ENCODE data around the gene GTPBP4.
"Not testable (repeated sequence)": the region's sequence is repeated elsewhere in the genome, so short reads cannot be mapped to it uniquely, and the experiment has no call there.

The GTPBP4 gene

DNA sequence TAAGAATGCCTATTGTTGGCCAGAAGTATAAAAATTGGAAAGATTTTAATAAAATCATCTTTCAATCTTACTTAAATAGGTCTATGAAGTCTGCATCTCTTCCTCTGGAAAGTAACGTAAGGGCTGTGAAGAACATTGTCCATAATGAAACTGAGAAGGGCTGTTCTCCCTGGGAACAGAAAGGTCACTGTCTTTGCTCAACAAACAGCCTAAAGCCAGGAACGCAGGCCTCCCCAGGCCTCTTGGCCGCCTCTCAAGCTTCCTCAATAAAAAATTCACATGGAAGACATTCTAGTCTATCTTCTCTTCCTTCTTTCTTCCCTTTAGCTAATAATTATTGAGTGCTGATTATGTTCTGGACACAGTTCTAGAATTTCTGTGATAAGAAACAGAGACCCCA is 46.5 kb downstream of the GTPBP4 start:
- no peak for DNase-seq

- DNase-seq, result no peak
These were observed 47.0 kb downstream of the GTPBP4 start for GRCh38 chr10:1035201-1035600.

DNA sequence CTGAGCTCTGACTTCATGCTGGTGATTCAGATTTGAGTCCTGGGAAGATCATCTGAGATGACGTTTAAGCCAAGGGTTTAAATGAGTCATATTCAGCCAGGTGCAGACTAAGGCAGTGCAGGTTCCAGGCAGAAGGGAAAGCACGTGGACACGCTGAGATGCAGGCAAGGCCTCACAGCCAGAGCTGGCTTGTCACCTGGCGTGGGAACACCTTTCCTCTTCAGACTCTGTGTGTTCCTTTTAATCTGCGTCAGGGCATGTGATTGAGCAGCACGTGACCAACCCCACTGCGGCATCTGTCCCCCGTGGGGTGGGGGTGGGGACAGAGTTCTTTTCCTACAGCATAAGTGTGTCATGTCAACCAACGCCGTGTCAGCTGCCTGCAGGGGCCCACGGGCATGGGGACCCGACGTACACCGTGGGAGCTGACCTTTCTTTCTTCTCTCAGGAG is 48.1 kb downstream of the GTPBP4 start:
- no peak for DNase-seq

- DNase-seq, result no peak
These were observed 48.9 kb downstream of the GTPBP4 start for GRCh38 chr10:1037098-1037497.

DNA sequence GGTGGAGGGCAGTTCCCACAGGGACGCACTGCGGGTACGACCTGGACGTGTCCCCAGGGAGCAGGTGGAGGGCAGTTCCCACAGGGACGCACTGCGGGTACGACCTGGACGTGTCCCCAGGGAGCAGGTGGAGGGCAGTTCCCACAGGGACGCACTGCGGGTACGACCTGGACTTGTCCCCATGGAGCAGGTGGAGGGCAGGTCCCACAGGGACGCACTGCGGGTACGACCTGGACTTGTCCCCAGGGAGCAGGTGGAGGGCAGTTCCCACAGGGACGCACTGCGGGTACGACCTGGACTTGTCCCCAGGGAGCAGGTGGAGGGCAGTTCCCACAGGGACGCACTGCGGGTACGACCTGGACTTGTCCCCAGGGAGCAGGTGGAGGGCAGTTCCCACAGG is 50.5 kb downstream of the GTPBP4 start:
- DNase-seq, result not testable (repeated sequence)

GRCh38 chr10:1040133-1040532 is 51.9 kb downstream of the GTPBP4 start:
- no peak for DNase-seq

- DNase-seq, result no peak
These were observed 53.3 kb downstream of the GTPBP4 start for GRCh38 chr10:1041514-1041913.

- DNase-seq, result no peak
These were observed 55.3 kb downstream of the GTPBP4 start for GRCh38 chr10:1043532-1043995.

DNA sequence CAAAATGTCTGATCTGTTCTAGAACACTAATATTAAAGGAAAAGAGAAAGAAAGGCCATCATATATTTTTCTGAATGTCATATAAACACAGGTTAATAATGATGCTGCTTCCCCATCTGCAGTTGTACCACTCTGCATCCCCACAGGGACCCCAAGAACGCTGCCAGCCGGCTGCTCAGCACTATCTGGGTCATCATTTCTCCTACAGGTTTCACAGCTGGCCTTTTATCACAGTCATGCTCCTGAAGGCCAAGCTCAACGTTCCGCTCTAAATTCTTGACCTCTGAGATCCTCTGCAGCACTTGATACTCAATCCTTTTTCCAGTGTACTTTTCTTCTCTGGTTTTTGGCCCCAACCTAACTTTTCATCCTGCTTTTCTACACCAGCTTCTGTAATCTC is 55.9 kb downstream of the GTPBP4 start:
- DNase-seq, result no peak

- DNase-seq, result no peak
These were observed 56.7 kb downstream of the GTPBP4 start for GRCh38 chr10:1044964-1045363.

DNA sequence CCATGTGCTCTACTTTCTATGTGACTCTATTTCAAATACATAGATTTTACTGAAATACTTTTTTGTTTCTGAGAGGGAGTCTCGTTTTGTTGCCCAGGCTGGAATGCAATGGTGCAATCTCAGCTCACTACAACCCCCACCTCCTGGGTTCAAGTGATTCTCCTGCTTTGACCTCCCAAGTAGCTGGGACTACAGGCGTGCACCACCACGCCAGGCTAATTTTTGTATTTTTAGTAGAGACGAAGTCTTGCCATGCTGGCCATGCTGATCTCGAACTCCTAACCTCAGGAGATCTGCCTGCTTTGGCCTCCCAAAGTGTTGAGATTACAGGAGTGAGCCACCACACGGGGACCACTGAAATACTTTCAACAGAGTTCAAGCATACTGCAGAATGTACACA is 57.2 kb downstream of the GTPBP4 start:
- DNase-seq, result no peak

DNA sequence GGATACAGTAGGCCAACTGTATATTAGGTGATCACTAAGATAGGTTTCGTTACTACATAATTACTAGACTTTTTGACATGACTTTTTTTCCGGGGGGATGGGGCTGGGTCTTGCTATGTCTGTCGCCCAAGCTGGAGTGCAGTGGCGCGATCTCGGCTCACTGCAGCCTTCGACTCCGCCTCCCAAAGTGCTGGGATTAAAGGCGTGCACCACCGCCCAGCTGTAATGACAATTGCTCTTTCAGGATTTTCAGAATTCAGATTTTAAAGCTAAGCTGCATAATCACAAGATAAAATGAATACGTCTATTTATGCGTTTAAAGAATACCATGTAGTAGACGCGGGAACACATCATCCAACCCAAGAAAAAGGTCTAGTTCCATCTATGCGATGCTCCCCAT is 59.7 kb downstream of the GTPBP4 start:
- DNase-seq, result no peak

DNA sequence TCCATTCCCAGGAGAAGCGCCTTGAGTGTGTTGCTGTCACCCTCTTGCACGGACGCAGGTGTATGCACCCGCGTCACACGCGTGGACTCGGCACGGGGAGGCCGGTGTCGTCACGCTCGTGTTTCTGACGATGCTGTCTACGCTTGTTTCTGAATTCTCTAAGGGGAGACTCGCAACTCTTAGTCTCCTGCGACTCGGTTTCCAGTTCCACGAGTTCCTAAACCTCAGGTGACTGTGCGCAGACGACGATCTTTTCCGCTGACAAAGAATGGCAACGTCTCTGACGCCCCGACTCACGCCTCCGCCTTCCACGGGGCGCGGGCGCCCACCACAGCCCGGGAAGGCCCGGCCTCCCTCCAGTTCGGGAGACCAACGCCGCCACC is 60.1 kb downstream of the GTPBP4 start:
- DNase-seq, result no peak

GRCh38 chr10:1048732-1049424 is 60.6 kb downstream of the GTPBP4 start, which contains the start of gene IDI1:
IDI1 (minus strand) TSS chr10:1049119; CDS start chr10:1049003, 116 bp downstream.
- DNase-seq, result peak; percentile 91

DNA sequence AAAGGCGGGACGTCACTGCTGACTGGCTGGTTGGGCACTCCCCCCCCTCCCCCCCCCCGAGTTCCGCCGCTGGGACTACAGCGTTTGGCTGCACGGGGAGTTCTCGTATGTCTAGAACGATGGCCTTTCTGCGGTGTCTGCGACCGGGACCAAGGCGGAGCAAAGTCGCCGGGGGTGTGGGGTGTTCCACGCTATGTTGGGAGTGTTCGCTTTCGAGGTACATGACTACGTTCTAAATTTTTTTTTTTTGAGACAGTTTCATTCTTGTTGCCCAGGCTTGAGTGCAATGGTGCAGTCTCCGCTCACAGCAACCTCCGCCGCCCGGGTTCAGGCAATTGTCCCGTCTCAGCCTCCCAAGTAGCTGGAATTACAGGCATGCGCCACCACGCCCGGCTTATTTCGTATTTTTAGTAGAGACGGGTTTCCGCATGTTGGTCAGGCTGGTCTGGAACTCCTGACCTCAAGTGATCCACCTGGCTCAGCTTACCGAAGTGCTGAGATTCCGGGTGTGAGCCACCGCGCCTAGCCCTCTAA is 61.3 kb downstream of the GTPBP4 start:
- DNase-seq, result no peak

GRCh38 chr10:1050145-1050544 is 61.9 kb downstream of the GTPBP4 start:
- no peak for DNase-seq

DNA sequence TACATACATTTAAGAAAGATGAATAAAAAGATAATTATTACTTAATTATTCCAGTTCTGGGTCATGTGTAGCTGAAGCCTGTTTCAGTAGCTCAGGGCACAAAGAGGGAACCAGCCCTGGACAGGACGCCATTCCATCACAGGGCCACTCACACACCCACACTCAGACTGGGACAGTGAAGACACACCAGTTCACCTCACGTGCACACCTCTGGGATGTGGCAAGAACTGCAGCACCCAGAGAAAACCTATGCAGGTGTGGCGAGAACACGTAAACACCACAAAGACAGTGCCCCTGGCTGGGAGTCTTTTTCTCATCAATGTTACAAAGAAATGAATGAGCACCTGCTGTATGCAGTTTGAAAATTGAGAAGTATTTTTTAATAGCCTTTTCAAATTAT is 62.3 kb downstream of the GTPBP4 start:
- no peak for DNase-seq

DNA sequence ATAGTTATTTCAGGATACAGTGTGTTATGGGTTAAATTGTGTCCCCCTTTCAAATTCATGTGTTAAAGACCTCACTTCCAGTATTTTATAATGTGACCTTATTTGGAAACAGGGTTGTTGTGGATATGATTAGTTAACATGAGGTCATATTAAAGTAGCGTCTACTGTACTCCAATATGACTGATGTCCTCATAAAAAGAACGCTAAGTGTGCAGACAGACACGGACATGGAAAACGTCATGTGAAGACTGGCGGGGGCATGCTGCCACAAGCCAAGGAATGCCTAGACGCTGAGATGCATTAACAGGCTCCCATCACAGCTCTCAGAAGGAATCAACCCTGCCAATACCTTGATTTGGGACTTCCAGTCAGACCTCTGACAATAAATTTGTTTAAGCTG is 66.5 kb downstream of the GTPBP4 start:
- no peak for DNase-seq

GRCh38 chr10:1056326-1057105 is 68.3 kb downstream of the GTPBP4 start, which contains the start of gene WDR37:
WDR37 (plus strand) TSS chr10:1056385; CDS start chr10:1072156, 15,771 bp downstream.
- DNase-seq, result peak; percentile 51

- no peak for DNase-seq
These were observed 68.9 kb downstream of the GTPBP4 start for GRCh38 chr10:1057106-1057657.

DNA sequence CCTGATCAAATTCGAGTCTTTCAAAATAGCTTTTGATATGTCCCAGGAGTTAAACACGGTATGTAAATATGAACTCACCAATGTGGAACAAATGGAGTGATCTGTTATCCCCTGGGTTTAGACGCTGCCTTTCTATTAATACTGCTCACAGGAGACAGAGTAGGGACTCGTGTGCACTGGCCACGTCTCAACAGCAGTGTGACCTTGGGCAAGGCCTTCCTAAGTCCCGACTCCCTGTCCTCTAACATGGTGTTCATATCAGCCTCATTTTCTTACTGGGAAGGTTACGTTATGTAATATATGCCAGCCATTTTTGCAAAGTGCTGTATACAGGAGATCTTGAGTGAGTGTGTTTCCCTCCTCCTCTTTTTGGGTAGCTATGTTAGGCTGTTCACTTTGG is 69.8 kb downstream of the GTPBP4 start:
- DNase-seq, result no peak

DNA sequence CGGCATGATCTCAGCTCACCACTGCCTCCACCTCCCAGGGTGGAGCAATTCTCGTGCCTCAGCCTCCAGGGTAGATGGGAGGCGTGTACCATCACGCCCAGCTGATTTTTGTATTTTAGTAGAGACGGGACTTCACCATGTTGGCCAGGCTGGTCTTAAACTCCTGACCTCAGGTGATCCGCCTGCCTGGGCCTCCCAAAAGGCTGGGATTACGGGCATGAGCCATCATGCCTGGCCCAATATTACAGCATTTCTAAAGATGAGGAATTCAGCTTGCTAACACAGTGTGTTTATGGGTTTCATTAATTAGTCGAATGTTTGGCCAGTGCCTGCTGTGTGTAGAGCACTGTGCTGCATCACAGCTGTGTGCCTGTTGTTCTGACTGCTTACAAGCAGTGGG is 71.7 kb downstream of the GTPBP4 start:
- DNase-seq, result no peak

- no peak for DNase-seq
These were observed 73.9 kb downstream of the GTPBP4 start for GRCh38 chr10:1061930-1062774.

Measured in NCI-H510A (cell line).